SU-DHL-6 (cell line): ENCODE results near the gene HOXC10.

Experiments
- CTCF ChIP-seq: fragments of 200-600 bp; sonication (generic); IDR thresholded peaks from one replicate; pipeline ENCODE4 v1.5.1; 2017; ENCODE audit warnings: antibody characterized with exemption, mild to moderate bottlenecking, low read length, moderate library complexity; ENCODE audit not compliant: insufficient read depth, poor library complexity, severe bottlenecking
- EZH2phosphoT487 ChIP-seq: fragments of 200-600 bp; sonication (generic), shearing (Covaris generic); conservative IDR thresholded peaks from 2 replicates; pipeline ENCODE4 v1.6.1; 2018; ENCODE audit warnings: mild to moderate bottlenecking, antibody characterized with exemption, low read length, moderate library complexity, mixed read lengths

- TF ChIP-seq CTCF = no peak
- TF ChIP-seq EZH2phosphoT487 = no peak
Measured at GRCh38 chr12:53960187-53961024, 24.5 kb upstream of the HOXC10 start.
